ENCODE results near the gene IGDCC3.

IGDCC3 gene

GRCh38 chr15:65377976-65378366 is at the start of gene IGDCC3:
Gene IGDCC3, minus strand, starts transcription at chr15:65378002. Its CDS starts 214 bp downstream, at chr15:65377788.
- no peak for DNase-seq (ENCODE audit: low read depth in 2 of 2)

GRCh38 chr15:65426216-65426853 is 48.5 kb upstream of the IGDCC3 start:
- no peak for DNase-seq (ENCODE audit: low read depth in 2 of 2)

- no peak for DNase-seq (ENCODE audit: low read depth in 2 of 2)
Observed at GRCh38 chr15:65424683-65425082, 46.9 kb upstream of the IGDCC3 start.

DNA sequence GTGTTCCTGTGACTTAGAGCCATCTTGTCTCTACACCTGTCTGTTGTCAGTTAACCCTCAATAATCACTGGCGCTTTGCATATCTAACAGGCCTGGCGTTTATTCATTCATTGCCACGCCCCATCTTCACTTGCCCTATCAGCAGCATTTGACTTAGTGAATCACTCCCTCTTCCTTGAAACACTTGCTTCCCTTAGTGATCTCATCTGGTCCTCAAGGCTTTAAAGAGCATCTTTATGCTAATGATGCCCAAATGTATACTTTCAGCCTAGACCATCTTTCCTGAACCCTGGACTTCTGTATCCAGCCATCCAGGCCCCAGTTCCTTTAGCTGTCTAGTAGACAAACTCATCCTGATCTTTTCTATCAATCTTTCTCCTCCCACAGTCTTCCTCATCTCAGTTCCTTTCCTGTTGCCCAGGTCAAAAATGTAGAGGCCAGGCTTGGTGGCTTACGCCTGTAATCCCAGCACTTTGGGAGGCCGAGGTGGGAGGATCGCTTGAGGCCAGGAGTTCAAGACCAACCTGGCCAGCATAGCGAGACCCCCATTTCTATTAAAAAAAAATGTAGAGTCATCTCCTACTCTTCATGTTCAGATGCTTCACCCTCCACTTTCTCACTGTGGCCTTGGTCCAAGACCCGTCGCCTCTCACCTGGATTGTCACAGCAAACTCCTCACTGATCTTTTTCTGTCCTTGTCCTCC is 46.3 kb upstream of the IGDCC3 start:
- DNase-seq (ENCODE audit: low read depth in 2 of 2) = no peak

DNA sequence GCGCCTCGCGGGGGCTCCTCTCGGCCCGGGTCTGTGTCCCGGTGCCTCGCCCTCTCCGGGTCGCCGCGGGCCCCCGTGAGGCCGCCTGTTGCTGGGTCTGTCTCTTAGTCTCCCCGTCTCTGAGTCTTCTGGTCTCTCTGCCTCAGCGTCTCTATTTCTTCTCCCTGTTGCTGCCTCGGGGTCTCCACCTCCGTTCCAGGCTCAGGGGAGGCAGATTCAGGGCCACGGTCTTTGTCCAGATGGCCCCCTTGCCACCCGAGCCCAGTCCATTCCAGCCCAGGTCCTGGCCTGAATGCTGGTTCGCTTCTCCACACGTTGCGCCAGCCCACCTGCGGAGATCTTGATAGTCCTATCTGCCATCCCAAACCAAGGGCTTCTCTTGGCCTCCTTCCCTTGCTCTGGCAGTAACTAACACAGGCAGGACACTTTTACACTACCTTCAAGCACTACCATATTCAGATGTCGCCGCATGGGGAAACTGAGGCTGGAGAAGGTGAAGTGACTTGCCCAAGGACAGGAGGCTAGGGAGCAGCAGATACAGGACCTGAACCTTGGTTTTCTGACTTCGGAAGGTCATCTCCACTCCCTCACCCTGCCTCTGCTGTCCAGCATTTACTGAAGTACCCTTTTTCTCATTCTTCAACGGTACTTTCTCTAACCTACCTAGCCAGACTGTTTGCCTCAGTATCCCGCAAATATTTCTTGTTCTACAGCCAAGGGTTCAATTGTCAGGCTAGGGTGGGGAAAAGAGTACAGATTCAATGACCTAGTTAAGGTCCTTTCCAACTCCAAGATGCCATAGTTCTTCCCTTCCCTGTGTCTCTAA is 45.6 kb upstream of the IGDCC3 start:
- no peak for DNase-seq (ENCODE audit: low read depth in 2 of 2)

DNA sequence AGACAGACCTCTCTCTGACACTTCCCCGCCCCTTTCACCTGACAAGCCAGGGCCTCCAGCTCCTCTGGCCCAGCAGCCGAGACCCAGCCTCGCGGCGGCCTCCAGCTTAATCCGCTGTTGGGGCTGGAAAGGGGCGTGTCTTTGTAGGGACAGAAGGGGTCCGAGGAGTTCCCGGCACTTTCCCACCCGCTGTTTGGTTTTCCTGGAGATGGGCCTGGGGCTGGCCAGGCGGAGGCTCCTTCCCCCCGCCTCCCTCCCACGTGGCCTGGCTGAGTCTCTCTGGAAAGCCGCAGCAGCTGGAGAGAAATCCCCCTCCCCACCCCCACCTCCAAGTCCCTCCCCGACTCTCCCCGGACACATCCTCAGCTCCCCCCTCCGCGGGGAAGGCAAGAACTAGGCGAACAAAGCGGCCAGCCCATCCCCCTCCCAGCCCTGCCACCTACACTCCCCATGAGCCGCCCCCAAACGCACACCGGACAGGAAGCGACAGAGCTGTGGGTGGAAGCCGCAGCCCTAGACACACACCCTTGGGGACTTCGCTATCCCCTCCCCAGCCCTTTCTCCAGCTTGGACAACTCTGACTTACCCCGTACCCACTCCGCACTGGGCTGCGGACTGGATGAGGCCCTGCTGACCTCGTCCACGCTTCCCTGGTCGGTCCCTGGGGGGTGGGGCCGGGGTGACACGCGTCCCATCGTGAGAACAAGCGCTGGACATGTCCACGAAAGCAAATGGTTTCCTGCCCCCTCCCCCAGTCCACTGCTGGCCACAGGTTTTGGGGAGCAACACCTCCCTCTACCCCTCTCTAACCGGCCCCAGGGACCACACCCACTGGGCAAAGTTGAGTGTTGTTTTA is 43.8 kb upstream of the IGDCC3 start:
- no peak for DNase-seq (ENCODE audit: low read depth in 2 of 2)

DNA sequence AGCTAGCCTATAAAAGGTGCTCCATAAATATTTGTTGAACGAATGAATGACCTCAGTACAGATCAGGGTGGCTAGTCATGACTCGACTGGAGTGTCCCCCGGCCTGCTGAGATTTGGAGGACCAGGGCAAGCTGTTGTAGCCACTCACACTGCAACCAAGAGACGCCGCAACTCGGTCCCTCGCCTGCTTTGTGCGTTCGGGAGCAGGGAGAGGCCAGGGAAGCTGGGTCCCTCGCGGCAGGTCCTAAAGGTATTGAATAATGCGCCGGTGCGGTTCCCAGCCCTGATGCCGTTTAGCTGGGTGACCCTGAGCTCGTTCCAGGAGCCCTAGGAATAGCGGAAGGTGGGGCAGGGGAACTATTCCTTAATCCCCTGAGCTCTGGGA is 43.2 kb upstream of the IGDCC3 start:
- DNase-seq (ENCODE audit: low read depth in 2 of 2) = no peak

DNA sequence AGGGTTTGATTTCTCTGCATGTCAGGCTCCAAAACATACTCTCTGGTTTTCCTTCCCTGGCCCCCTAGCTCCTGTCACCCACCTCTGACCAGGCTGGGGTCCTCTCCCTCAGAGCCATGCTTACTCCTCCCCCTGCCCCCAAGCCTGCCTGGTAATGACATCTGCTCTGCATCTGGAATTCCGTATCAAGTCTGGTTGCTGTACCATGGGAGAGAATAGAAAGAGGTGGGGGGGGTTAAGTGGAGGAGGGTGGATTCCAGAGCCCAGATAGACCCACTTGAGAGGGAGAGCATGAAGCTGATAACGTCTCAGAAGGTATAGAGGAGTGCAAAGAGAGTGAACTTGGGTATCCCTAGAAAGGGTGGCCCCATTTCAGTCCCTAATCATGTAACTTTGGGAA is 40.8 kb upstream of the IGDCC3 start:
- DNase-seq (ENCODE audit: low read depth in 2 of 2) = no peak

GRCh38 chr15:65416845-65417416 is 39.1 kb upstream of the IGDCC3 start:
- no peak for DNase-seq (ENCODE audit: low read depth in 2 of 2)

DNA sequence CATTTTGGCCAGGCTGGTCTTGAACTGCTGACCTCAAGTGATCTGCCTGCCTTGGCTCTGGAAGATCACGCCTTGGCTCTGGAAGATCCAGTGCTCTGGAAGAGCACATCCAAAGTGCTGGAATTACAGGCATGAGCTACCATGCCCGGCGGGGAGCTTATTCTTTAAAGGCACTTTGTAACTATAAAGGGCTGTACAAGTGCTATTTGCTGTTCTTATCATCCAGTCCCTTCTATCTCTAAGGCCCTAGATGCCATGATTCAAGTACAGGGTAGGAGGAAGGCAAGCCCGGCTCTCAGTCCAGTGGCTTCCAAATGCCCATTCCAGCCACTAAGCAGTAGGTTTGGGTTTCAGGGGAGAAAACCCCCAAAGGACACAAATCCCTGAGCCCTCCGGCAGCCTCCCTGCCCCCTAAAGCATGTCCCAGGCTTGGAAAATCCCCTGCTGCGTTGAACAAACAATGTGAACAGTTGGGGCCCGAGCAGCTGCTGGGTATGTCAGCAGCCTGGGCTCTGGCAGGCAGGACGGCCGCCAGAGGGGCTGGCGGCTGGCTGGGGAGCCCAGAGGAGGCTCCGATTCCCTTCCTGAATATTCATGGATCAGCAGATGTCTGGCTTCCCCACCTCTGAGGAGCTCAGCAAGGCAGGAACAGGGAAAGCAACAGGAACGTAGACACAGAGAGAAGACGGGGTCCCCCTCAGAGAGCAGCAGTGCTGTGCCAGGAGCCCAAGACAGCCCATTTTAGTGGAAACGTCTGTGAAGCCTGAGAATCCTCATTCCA is 37.2 kb upstream of the IGDCC3 start:
- no peak for DNase-seq (ENCODE audit: low read depth in 2 of 2)

- no peak for DNase-seq (ENCODE audit: low read depth in 2 of 2)
Observed at GRCh38 chr15:65413760-65414144, 36.0 kb upstream of the IGDCC3 start.

DNA sequence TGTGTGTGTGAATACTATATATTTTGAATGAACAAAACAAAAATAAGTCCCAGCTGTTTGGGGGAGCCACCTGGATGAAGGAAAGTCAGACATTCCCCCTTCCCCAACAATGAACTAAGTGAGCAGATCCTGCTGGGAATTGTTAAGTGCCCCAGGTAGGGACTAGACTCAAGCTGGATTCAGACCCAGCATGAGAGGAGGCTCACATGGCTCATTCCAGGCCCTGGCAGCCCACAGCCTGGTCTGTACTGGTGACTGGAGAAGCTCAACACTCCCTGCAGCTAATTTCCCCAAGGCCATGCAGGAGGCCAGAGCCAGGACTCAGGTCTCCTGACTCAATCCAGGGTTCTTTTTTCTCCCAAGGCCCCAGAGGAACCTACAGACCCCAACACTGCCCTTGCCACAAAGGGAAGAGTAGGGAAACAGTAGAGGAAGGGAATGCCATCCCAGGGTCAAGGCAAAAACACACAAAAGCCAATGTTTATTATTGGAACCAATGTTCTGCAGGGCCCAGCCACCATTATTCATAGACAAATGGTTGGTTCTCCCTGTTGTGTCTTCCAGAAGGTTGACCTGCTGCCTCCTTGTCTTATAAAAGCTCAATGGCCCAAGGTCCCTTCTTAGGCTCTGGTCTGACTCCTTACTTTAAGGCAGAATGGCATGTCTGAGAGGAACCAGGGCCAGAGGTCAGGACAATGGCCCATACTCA is 35.4 kb upstream of the IGDCC3 start:
- DNase-seq (ENCODE audit: low read depth in 2 of 2) = no peak

DNA sequence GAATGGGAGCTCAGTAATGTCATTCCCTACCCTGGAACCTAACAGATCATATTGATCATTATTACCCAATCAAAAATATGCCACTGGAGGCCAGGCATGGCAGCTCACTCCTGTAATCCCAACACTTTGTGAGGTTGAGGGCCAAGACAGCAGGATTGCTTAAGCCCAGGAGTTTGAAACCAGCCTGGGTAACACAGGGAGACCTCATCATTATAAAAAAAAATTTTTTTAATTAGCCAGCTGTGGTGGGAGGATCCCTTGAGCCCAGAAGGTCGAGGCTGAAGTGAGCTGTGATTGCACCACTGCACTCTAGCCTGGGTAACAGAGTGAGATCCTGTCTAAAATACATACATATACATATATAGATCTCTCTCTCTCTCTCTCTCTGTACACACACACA is 34.8 kb upstream of the IGDCC3 start:
- no peak for DNase-seq (ENCODE audit: low read depth in 2 of 2)

DNA sequence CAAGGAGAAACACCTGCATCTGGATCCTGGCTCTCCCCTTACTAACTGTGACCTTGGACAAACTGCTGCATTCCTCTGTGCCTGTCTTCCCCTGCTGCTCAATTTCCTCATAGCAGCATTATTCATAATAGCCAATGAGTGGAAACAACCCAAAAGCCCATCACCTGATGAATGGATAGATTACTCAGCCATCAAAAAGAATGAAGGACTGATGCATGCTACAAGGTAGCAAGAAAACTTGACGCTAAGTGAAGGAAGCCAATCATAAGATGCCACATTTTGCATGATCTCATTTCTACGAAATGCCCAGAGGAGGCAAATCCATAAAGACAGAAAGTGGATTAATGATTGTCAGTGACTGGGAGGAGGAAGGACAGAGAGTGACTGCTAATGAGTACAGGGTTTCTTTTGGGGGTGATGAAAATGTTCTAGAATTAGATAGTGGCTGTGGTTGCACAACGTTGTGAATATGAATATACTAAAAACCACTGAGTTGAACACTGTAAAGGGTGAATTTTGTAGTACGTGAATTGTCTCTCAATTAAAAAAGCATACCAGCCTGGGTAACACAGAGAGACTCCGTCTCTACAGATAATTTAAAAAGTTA is 33.8 kb upstream of the IGDCC3 start:
- DNase-seq (ENCODE audit: low read depth in 2 of 2) = no peak

- no peak for DNase-seq (ENCODE audit: low read depth in 2 of 2)
Observed at GRCh38 chr15:65410972-65411371, 33.2 kb upstream of the IGDCC3 start.

- DNase-seq (ENCODE audit: low read depth in 2 of 2) = no peak
Observed at GRCh38 chr15:65410036-65410435, 32.2 kb upstream of the IGDCC3 start.

DNA sequence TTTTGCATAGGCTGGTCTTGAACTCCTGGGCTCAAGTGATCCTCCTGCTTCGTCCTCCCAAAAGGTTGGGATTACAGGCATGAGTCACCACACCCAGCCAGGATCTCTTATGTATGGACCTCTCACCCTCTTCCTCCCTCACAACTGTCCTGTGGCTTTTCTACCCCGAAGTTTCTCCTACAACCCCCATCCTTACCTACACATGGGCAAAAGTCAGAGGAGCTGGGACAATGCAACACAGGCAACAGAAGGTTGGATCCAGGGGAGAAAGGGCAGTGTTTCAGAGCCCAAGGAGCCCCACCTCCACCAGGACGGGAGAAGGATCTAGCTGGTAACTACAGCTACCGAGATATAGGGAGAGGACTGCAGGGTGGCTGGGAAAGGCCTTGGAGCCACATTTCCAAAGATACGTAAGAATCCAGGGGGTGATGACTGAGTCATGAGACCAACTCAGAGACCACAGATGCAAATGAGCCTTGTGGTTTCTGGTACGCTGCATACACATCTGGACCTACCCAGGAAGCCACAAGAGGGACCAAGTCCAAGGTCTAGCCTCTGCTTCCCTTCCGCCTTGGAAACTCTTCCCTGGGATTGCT is 31.3 kb upstream of the IGDCC3 start:
- DNase-seq (ENCODE audit: low read depth in 2 of 2) = no peak

DNA sequence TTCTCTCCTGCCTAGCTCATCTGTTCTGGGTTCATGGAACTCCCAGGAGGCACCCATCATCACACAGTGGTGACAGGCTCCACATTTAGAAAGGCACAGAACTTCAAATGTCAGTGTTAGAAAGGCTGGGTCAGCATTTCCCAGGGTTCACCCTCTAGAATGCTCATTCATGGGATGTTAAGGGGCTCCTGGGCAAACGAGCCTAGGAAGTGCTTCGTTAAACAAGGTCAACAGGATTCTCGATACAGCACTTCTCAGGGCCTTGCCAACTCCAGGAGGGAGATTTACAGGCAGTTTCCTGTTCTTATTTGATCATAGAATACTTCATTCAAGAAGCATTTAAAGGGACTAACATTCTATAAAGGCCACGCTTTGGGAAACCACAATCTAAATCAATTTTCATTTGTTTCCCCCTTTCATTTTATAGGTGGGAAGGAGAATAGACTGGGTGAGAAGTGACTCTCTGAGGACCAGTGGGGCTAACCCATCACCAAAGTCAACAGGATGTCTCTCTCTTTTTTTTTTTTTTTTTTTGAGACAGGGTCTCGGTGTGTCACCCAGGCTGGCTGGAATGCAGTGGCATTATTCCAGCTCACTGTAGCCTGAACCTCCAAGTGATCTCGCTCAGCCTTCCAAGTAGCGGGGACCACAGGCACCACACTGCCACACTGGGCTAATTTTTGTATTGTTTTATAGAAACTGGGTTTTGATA is 30.7 kb upstream of the IGDCC3 start:
- DNase-seq (ENCODE audit: low read depth in 2 of 2) = no peak
